Endothelial cell of umbilical vein (primary cell): ENCODE results near the gene NLGN2. TPM values are rescaled to one million over a fixed set of nuclear protein-coding genes. Genes with fewer than 3 reads are reported as not detected.

Experiments used
- BruUV-seq: library from RNA; stranded (reverse); fragments of 400-500 nt; replicated peaks from 2 replicates; lab custom pipeline; 2021; lab: Mats Ljungman, UMichigan
- CTCF ChIA-PET: fragments of 300-600, 350-600 bp; sonication (Branson Sonifier 250); formaldehyde crosslinking; loops from one replicate; lab custom pipeline; 2021; ENCODE audit warnings: antibody characterized with exemption, inconsistent platforms; lab: Charles Lee
- POLR2A ChIA-PET: fragments of 300-600, 350-600 bp; sonication (Branson Sonifier 250); formaldehyde crosslinking; loops from one replicate; lab custom pipeline; 2021; ENCODE audit warnings: antibody characterized with exemption, inconsistent platforms; lab: Charles Lee
- DNase-seq: peaks from one replicate; pipeline ENCODE4 v3.0.0-alpha.2; 2011; ENCODE audit warnings: low read depth, low spot score
- FAIRE-seq: peaks from 2 replicates; lab custom pipeline; 2011; peaks lifted over from hg19 to GRCh38; lab: Jason Lieb, UNC
- H2AFZ ChIP-seq: 2 replicates; pipeline ENCODE4 v1.6.0; 2012; ENCODE audit warnings: low read depth, low read length, control low read depth, inconsistent platforms
- H3K27ac ChIP-seq: 2 replicates; pipeline ENCODE4 v1.5.1; 2011; ENCODE audit warnings: low read depth, mild to moderate bottlenecking, control low read depth, low read length, moderate library complexity; ENCODE audit not compliant: insufficient read depth
- H3K27me3 ChIP-seq, 2 experiments: 2 replicates each; pipeline versions ENCODE4 v1.6.0 to v1.6.1; 2011; ENCODE audit warnings: low read length in 2 of 2, mixed read lengths in 1 of 2; ENCODE audit not compliant: control insufficient read depth in 2 of 2, insufficient read depth in 2 of 2
- H3K36me3 ChIP-seq, 2 experiments: 2 replicates in 1 of 2; 3 replicates in 1 of 2; pipeline ENCODE4 v1.5.1; 2011; ENCODE audit warnings: low read length in 2 of 2, mild to moderate bottlenecking in 1 of 2, moderate library complexity in 1 of 2; ENCODE audit not compliant: control insufficient read depth in 2 of 2, insufficient read depth in 2 of 2; ENCODE audit errors: extremely low read depth in 1 of 2
- H3K4me1 ChIP-seq: 3 replicates; pipeline ENCODE4 v1.5.1; 2011; ENCODE audit warnings: mild to moderate bottlenecking, low read length; ENCODE audit not compliant: control insufficient read depth, insufficient read depth; ENCODE audit errors: extremely low read depth
- H3K4me2 ChIP-seq: 2 replicates; pipeline ENCODE4 v1.6.1; 2011; ENCODE audit warnings: low read length, control low read depth, mixed read lengths; ENCODE audit not compliant: insufficient read depth
- H3K4me3 ChIP-seq, 3 experiments: fragments of 200-600 bp in 1 of 3; sonication (generic), shearing (Covaris generic) in 1 of 3; replicated peaks in 1 of 3; 2 replicates each; pipeline ENCODE4 v1.5.1; 2011 to 2016; ENCODE audit warnings: control low read depth in 3 of 3, low read length in 3 of 3, mild to moderate bottlenecking in 2 of 3, inconsistent platforms in 1 of 3, low read depth in 1 of 3, moderate library complexity in 1 of 3; ENCODE audit not compliant: insufficient read depth in 1 of 3
- H3K79me2 ChIP-seq: 2 replicates; pipeline ENCODE4 v1.6.0; 2012; ENCODE audit warnings: low read length, inconsistent platforms; ENCODE audit not compliant: control insufficient read depth, insufficient read depth
- H3K9ac ChIP-seq: replicated peaks from 2 replicates; pipeline ENCODE3; 2011; ENCODE audit warnings: low read length, control low read depth; ENCODE audit not compliant: insufficient read depth; ENCODE audit errors: extremely low read depth
- H3K9me1 ChIP-seq: replicated peaks from 3 replicates; pipeline ENCODE4 v1.6.0; 2011; ENCODE audit warnings: mild to moderate bottlenecking, low read length; ENCODE audit not compliant: control insufficient read depth, insufficient read depth; ENCODE audit errors: extremely low read depth
- H3K9me3 ChIP-seq: replicated peaks from 2 replicates; pipeline ENCODE4 v1.5.1; 2012; ENCODE audit warnings: low read length, inconsistent platforms; ENCODE audit not compliant: control insufficient read depth, insufficient read depth
- H4K20me1 ChIP-seq: replicated peaks from 2 replicates; pipeline ENCODE3; 2011; ENCODE audit warnings: mild to moderate bottlenecking, low read length; ENCODE audit not compliant: control insufficient read depth, insufficient read depth; ENCODE audit errors: extremely low read depth
- CTCF ChIP-seq, 2 donors: IDR thresholded peaks; 1 replicate in 1 of 2; 2 replicates in 1 of 2; pipeline ENCODE4 v1.5.1; 2011; ENCODE audit warnings: low read length in 2 of 2, mild to moderate bottlenecking in 2 of 2, moderate library complexity in 2 of 2, control low read depth in 1 of 2, inconsistent platforms in 1 of 2, low read depth in 1 of 2; ENCODE audit not compliant: insufficient read depth in 1 of 2; ENCODE audit errors: extremely low read depth in 1 of 2
- EZH2 ChIP-seq: IDR thresholded peaks from 2 replicates; pipeline ENCODE4 v1.6.1; 2012; ENCODE audit warnings: borderline replicate concordance, low read depth, mild to moderate bottlenecking, moderate library complexity, low read length, inconsistent platforms; ENCODE audit not compliant: severe bottlenecking
- FOS ChIP-seq: IDR thresholded peaks from 2 replicates; pipeline ENCODE4 v1.6.1; 2011; ENCODE audit warnings: mild to moderate bottlenecking, low read length, moderate library complexity, borderline replicate concordance; ENCODE audit not compliant: insufficient read depth
- GATA2 ChIP-seq: IDR thresholded peaks from 2 replicates; pipeline ENCODE4 v1.7.0; 2011; ENCODE audit warnings: low read depth, mild to moderate bottlenecking, moderate library complexity, mixed read lengths, low read length; ENCODE audit not compliant: insufficient read length, insufficient read depth
- JUN ChIP-seq: IDR thresholded peaks from 2 replicates; pipeline ENCODE4 v1.6.1; 2011; ENCODE audit warnings: borderline replicate concordance, low read depth; ENCODE audit not compliant: insufficient read length, insufficient read depth
- MAX ChIP-seq: IDR thresholded peaks from 2 replicates; pipeline ENCODE4 v1.6.1; 2011; ENCODE audit not compliant: insufficient read depth, insufficient read length
- MYC ChIP-seq: IDR thresholded peaks from one replicate; pipeline ENCODE4 v1.6.1; 2011; ENCODE audit warnings: mild to moderate bottlenecking, low read depth, low read length
- POLR2A ChIP-seq: IDR thresholded peaks from 2 replicates; pipeline ENCODE4 v1.6.1; 2012; ENCODE audit warnings: low read depth, mild to moderate bottlenecking, control low read depth, low read length
- POLR2AphosphoS5 ChIP-seq: IDR thresholded peaks from 2 replicates; pipeline ENCODE4 v1.6.1; 2012; ENCODE audit warnings: low read depth, mild to moderate bottlenecking, control low read depth, low read length, moderate library complexity; ENCODE audit not compliant: insufficient read depth
- dilution Hi-C: fragments of 300-500 bp; cut with MboI; formaldehyde crosslinking; loops from one replicate; pipeline ENCODE4 v1.15.0; 2019; ENCODE audit warnings: low sequenced_read_pairs; ENCODE audit not compliant: extremely low pct_ligation_motif_present
- intact Hi-C: fragments of 100-400 bp; cut with micrococcal nuclease; formaldehyde crosslinking; loops from one replicate; pipeline ENCODE4 v1.10.0; 2022
- polyA plus RNA-seq, 4 experiments: library from polyadenylated mRNA; depleted of rRNA in 3 of 4; stranded (reverse) in 3 of 4; unstranded in 1 of 4; fragments of >200 nt; gene quantifications; 2 replicates each; pipeline versions ENCODE4 v1.2.1 to v1.2.3, GENCODE V29; 2011 to 2012; ENCODE audit warnings: missing spikeins in 1 of 4
- total RNA-seq: library from RNA; stranded (reverse); gene quantifications from 2 replicates; pipeline ENCODE4 v1.2.3, GENCODE V29; 2021

Gene NLGN2
- total and polyA plus RNA-seq, 2 donors (not counting 3 experiments of a cell fraction or from before 2014, with no cell fraction given) = 15.4 to 25.9 TPM

GRCh38 chr17:7460850-7461660, 53.4 kb downstream of the NLGN2 start:
- Histone ChIP-seq H3K27me3 (no peaks in the 10 kb centered on the region), H3K79me2 (no peaks in the 10 kb centered on the region), H3K9me3 (no peaks in the 10 kb centered on the region), H3K27ac (no peak overlapping the region), H3K9ac (no peak overlapping the region), H3K4me1 (no peaks in the 10 kb centered on the region), H3K4me2 (no peak overlapping the region), H2AFZ (no peak overlapping the region), H3K36me3 (peaks cover 0 to 13% of the 10 kb centered on the region in 2 experiments), H3K4me3 (no peak overlapping the region), H3K9me1 (no peaks in the 10 kb centered on the region), H4K20me1 (no peaks in the 10 kb centered on the region)
- ChIA-PET POLR2A (no interaction called here), CTCF (interaction anchor here (0.8 kb wide), 1 partner anchor 57 kb away, joined by 3 read pairs; the partner anchor contains the start of gene TMEM256)
- FAIRE-seq = no peak
- intact Hi-C loops (no loop called here), dilution Hi-C loops (no loop called here)
- TF ChIP-seq FOS (no peak), POLR2A (no peak), POLR2AphosphoS5 (no peak), CTCF (IDR thresholded peaks at IDR 0.05; ENCODE audit: extremely low read depth in 1 of 2, insufficient read depth in 1 of 2, low read depth in 1 of 2, low read length in 2 of 2) (no peak), EZH2 (no peak), JUN (no peak), MAX (no peak), GATA2 (no peak), MYC (no peak)
- no peak for DNase-seq
- TSS peak; percentile 22 for BruUV-seq
